ENCODE measurements around the gene SLC40A1.

DNA sequence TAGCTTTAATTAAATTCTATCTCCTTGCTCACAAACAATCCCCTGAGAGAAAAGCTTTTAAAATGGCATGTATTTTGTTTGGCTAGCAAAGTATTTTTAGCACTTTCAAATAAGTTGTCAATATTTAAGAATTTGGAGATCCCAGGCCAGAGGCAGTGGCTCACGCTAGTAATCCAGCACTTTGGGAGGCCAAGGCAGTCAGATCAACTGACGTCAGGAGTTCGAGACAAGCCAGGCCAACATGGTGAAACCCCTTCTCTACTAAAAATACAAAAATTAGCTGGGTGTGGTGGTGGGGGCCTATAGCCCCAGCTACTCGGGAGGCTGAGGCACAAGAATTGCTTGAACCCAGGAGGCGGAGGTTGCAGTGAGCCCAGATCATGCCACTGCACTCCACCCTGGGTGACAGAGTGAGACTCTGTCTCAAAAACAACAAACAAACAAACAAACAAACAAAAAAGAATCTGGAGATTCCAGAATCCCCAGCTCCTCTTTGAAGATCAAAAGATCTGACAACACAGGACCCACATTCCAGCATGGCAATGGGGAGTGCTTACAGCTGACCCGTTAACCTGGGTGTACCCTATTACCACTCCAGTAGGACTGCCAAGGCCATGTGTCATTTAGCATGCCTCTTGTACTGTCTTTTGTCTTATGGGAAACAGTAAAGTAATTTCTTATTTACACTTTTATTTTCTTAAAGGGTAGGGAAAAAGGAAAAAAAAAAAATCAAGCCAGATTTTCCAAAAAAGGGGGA, 21.9 kb downstream of the SLC40A1 start:
- TF ChIP-seq, protein P1, sequence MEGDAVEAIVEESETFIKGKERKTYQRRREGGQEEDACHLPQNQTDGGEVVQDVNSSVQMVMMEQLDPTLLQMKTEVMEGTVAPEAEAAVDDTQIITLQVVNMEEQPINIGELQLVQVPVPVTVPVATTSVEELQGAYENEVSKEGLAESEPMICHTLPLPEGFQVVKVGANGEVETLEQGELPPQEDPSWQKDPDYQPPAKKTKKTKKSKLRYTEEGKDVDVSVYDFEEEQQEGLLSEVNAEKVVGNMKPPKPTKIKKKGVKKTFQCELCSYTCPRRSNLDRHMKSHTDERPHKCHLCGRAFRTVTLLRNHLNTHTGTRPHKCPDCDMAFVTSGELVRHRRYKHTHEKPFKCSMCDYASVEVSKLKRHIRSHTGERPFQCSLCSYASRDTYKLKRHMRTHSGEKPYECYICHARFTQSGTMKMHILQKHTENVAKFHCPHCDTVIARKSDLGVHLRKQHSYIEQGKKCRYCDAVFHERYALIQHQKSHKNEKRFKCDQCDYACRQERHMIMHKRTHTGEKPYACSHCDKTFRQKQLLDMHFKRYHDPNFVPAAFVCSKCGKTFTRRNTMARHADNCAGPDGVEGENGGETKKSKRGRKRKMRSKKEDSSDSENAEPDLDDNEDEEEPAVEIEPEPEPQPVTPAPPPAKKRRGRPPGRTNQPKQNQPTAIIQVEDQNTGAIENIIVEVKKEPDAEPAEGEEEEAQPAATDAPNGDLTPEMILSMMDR (IDR thresholded peaks at IDR 0.05 in 2 of 3, conservative IDR thresholded peaks at IDR 0.05 in 1 of 3; ENCODE audit: control insufficient read depth in 2 of 3, extremely low read depth in 1 of 3, insufficient read depth in 1 of 3, low read depth in 3 of 3, low read length in 3 of 3): no peak
- TF ChIP-seq SREBF1 (IDR thresholded peaks at IDR 0.05; ENCODE audit: low read length): no peak

Data from GM12878 (cell line).